ENCODE results near the gene ZNF639. TPM values are rescaled to one million over a fixed set of nuclear protein-coding genes. Genes with fewer than 3 reads are reported as not detected.

ZNF639 gene, protein sequence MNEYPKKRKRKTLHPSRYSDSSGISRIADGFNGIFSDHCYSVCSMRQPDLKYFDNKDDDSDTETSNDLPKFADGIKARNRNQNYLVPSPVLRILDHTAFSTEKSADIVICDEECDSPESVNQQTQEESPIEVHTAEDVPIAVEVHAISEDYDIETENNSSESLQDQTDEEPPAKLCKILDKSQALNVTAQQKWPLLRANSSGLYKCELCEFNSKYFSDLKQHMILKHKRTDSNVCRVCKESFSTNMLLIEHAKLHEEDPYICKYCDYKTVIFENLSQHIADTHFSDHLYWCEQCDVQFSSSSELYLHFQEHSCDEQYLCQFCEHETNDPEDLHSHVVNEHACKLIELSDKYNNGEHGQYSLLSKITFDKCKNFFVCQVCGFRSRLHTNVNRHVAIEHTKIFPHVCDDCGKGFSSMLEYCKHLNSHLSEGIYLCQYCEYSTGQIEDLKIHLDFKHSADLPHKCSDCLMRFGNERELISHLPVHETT
- total RNA-seq (2021), result 44.1 and 44.7 TPM in 2 replicates
- long read RNA-seq, full-length matches to known transcripts, result 17 of 22 reads
- long read RNA-seq, partial matches to known transcripts, result 0 of 22 reads
- long read RNA-seq, other reads (novel, unspliced or antisense), result 5 of 22 reads

DNA sequence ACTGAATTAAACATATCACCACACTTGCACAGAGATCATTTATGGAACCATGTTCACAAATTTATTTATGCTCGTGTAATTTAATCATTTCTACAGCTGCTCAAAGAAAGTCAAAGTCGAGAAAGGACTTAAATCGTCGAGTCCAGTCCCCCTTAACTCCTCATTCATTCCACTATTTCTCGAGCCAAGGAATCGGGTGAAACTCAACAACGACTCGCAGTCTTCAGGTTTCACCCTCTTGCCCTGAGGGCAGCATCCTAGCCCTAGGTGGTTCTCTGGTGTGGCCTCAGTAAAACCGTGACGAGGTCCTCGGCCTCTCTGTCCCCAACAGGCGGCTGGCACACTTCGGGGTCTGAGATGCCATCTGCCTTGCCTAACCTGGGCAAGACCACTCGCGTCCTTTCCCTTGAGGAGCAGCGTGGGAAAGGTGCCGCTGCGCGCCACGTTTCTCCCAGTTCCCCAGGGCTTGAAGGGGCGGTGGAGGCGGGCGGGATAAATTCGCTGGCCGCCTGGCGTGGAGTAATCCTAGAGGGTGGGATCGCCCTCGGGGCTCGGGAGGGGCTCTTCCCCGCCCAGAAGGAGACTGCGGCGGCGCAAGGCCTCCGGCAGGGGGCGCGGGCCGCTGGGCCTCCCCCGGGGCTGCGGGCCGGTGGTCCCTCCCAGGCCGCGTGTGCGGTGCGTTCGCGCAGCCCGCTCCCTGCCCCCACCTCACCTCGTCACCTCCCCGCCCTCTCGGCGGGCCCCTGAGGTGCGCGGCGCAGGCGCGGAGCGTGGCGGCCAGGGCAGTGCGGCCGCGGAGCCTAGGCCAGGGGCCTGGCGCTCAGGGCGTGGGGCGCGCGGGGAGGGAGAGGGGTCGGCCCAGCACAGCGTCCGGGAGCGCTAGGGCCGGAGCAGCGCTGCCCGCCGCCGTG, at the start of gene ZNF639:
ZNF639 (plus strand) TSS at position 746 of the 911 bp plus-strand sequence. CDS start 5,263 bp downstream, outside the sequence.
- no peak within 1 kb of the TSS for H3K56ac ChIP-seq (ENCODE audit: insufficient read length, low read depth, low read length)
- WGBS (ENCODE audit: extremely low coverage, insufficient read length, low lambda C conversion rate), result no CpG with 5 or more reads among the region's 75 CpGs

More for the DNA sequence above, at the start of gene ZNF639:
- Histone ChIP-seq H2AK5ac (ENCODE audit: insufficient read length, low read length) (no peak within 1 kb of the TSS), H3K4me2 (ENCODE audit: insufficient read depth, insufficient read length, low read length) (peak within 1 kb of the TSS; percentile 76), H3K27ac (ENCODE audit: insufficient read length, low read depth, low read length) (no peak within 1 kb of the TSS), H3K4me1 (ENCODE audit: insufficient read depth, low read length) (no peaks in the 10 kb centered on the region), H3K23me2 (ENCODE audit: insufficient read length, low read depth, low read length, poor library complexity, severe bottlenecking) (peaks cover 5% of the 10 kb centered on the region), H2BK15ac (ENCODE audit: low read depth, low read length) (no peak within 1 kb of the TSS), H3K79me1 (ENCODE audit: insufficient read depth, low read depth, low read length, poor library complexity, severe bottlenecking) (no peaks in the 10 kb centered on the region), H3K18ac (ENCODE audit: insufficient read length, low read depth, low read length) (peak within 1 kb of the TSS; percentile 78), H2BK20ac (ENCODE audit: low read depth, low read length, poor library complexity, severe bottlenecking) (no peak within 1 kb of the TSS), H3K9me3 (ENCODE audit: control insufficient read depth, low read depth, low read length) (no peaks in the 10 kb centered on the region), H3T11ph (ENCODE audit: low read length) (no peak within 1 kb of the TSS), H2BK12ac (ENCODE audit: insufficient read length, low read depth, low read length) (no peak within 1 kb of the TSS), H4K8ac (replicated peaks; ENCODE audit: insufficient read length, low read depth, low read length) (no peak within 1 kb of the TSS), H3K23ac (ENCODE audit: insufficient read length, low read depth, low read length) (no peak within 1 kb of the TSS), H3K4ac (ENCODE audit: low read depth, low read length) (no peak within 1 kb of the TSS), H4K20me1 (ENCODE audit: control insufficient read depth, insufficient read depth, insufficient read length) (no peaks in the 10 kb centered on the region), H2AFZ (ENCODE audit: low read length) (peak within 1 kb of the TSS; percentile 2), H3K79me2 (ENCODE audit: insufficient read depth, low read length) (peaks cover 11% of the 10 kb centered on the region; the same call in 1 of the 2 replicates), H3K14ac (ENCODE audit: insufficient read depth, low read length) (peak within 1 kb of the TSS; percentile 98), H3K27me3 (ENCODE audit: insufficient read depth, low read length) (no peaks in the 10 kb centered on the region), H3K9ac (ENCODE audit: extremely low read depth, insufficient read length, low read length) (peak within 1 kb of the TSS; percentile 87), H2BK5ac (ENCODE audit: insufficient read length, low read length) (no peak within 1 kb of the TSS), H2BK120ac (ENCODE audit: low read depth, low read length, poor library complexity, severe bottlenecking) (no peak within 1 kb of the TSS), H4K91ac (ENCODE audit: insufficient read length, low read depth, low read length) (no peak within 1 kb of the TSS), H4K5ac (ENCODE audit: insufficient read length, low read depth, low read length) (no peak within 1 kb of the TSS)
- peaks cover 4 to 14% (median 12%) of the 10 kb centered on the region in 3 experiments; a peak in 6 of 7 replicates for H3K36me3 Mint-ChIP-seq (ENCODE audit: insufficient read depth in 1 of 3, low read depth in 3 of 3)
- H3K27ac Mint-ChIP-seq, result peak within 1 kb of the TSS; percentile 57 to 89 (median 85); a peak in 5 of 7 replicates
- H3K9me3 Mint-ChIP-seq, result no peaks in the 10 kb centered on the region
- TF ChIP-seq, protein P1, sequence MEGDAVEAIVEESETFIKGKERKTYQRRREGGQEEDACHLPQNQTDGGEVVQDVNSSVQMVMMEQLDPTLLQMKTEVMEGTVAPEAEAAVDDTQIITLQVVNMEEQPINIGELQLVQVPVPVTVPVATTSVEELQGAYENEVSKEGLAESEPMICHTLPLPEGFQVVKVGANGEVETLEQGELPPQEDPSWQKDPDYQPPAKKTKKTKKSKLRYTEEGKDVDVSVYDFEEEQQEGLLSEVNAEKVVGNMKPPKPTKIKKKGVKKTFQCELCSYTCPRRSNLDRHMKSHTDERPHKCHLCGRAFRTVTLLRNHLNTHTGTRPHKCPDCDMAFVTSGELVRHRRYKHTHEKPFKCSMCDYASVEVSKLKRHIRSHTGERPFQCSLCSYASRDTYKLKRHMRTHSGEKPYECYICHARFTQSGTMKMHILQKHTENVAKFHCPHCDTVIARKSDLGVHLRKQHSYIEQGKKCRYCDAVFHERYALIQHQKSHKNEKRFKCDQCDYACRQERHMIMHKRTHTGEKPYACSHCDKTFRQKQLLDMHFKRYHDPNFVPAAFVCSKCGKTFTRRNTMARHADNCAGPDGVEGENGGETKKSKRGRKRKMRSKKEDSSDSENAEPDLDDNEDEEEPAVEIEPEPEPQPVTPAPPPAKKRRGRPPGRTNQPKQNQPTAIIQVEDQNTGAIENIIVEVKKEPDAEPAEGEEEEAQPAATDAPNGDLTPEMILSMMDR (conservative IDR thresholded peaks at IDR 0.05), result peak; percentile 93
- peaks cover 20 to 24% of the 10 kb centered on the region in 2 experiments for H3K4me1 Mint-ChIP-seq
- peaks cover 13% of the 10 kb centered on the region for H3K27me3 Mint-ChIP-seq (ENCODE audit: low read depth)
- DNase-seq, result peak; percentile 88
- H3K4me3 Mint-ChIP-seq, result peak within 1 kb of the TSS; percentile 88 to 93
